Retinal pigment epithelial cell (primary cell): ENCODE results near the gene PIK3R5.

Source experiments
- DNase-seq: peaks from one replicate; pipeline ENCODE4 v3.0.0-alpha.2; 2010; ENCODE audit warnings: low read depth
- H3K4me3 ChIP-seq: 2 replicates; pipeline ENCODE4 v1.5.1; 2011; ENCODE audit warnings: mild to moderate bottlenecking, low read length, control low read depth, moderate library complexity
- TF ChIP-seq, protein P1 (sequence below): conservative IDR thresholded peaks from 2 replicates; pipeline ENCODE4 v1.5.1; 2011; ENCODE audit warnings: low read depth, low read length, control low read depth, inconsistent platforms

Gene PIK3R5, protein sequence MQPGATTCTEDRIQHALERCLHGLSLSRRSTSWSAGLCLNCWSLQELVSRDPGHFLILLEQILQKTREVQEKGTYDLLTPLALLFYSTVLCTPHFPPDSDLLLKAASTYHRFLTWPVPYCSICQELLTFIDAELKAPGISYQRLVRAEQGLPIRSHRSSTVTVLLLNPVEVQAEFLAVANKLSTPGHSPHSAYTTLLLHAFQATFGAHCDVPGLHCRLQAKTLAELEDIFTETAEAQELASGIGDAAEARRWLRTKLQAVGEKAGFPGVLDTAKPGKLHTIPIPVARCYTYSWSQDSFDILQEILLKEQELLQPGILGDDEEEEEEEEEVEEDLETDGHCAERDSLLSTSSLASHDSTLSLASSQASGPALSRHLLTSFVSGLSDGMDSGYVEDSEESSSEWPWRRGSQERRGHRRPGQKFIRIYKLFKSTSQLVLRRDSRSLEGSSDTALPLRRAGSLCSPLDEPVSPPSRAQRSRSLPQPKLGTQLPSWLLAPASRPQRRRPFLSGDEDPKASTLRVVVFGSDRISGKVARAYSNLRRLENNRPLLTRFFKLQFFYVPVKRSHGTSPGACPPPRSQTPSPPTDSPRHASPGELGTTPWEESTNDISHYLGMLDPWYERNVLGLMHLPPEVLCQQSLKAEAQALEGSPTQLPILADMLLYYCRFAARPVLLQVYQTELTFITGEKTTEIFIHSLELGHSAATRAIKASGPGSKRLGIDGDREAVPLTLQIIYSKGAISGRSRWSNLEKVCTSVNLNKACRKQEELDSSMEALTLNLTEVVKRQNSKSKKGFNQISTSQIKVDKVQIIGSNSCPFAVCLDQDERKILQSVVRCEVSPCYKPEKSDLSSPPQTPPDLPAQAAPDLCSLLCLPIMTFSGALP

DNA sequence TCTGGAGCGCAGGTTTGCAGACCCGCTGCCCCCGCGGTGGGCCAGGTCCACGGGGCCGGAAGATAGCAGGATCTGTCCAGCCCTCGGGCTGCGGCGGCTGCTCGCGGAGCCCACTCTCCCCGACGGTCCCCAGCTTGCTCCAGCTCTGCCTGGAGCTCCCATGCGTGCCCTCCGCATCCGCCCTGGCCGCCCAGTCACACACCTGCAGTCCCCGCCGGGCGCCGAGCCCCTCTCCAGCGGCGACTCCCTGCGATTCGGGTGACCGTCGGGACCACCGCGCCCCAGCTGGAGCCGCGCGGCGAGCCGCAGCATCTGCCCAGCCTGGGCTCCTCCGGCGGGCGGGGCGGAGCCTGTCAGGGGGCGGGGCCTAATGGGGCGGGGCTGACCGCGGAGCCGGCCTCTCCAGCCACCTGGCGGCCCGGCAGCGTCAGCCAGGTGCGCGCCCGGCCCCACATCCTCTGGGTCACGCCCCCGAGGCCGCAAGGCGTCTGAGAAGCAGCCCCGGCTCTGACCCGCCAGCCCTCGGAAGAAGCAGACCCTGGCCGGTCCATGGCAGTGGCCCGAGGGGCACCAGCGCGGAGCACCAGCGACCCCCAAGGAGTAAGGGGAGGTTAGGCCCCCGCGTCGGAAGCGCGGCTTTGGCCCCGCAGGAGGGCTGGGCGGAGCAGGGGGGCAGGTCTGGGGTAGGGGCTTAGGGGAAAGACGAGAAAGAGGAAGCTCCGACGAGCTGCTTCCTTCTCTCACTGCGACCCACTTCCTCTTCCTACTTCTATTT, at the start of gene PIK3R5:
TSS of gene PIK3R5 (minus strand) at position 314 of the 775 bp plus-strand sequence. CDS start 54,213 bp downstream, outside the sequence.
- H3K4me3 ChIP-seq: no peak within 1 kb of the TSS
- DNase-seq: no peak
- TF ChIP-seq, protein P1, sequence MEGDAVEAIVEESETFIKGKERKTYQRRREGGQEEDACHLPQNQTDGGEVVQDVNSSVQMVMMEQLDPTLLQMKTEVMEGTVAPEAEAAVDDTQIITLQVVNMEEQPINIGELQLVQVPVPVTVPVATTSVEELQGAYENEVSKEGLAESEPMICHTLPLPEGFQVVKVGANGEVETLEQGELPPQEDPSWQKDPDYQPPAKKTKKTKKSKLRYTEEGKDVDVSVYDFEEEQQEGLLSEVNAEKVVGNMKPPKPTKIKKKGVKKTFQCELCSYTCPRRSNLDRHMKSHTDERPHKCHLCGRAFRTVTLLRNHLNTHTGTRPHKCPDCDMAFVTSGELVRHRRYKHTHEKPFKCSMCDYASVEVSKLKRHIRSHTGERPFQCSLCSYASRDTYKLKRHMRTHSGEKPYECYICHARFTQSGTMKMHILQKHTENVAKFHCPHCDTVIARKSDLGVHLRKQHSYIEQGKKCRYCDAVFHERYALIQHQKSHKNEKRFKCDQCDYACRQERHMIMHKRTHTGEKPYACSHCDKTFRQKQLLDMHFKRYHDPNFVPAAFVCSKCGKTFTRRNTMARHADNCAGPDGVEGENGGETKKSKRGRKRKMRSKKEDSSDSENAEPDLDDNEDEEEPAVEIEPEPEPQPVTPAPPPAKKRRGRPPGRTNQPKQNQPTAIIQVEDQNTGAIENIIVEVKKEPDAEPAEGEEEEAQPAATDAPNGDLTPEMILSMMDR: no peak

DNA sequence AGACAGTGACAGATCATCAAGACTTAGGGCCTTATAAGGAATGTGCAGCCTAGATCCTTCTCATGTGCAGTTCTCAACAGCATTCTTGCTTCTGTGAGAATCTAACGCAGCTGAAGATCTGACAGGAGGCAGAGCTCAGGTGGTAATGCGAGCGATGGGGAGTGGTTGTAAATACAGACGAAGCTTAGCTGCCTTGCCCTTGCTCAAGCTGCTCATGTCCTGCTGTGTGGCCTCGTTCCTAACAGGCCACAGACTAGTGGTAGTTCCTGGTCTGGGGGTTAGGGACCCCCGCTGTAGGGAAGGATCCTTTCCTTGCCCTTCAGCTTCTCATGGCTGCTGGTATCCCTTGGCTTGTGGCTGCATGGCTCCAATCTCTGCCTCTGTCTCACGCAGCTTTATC, 45.5 kb upstream of the PIK3R5 start:
- no peak overlapping the region for H3K4me3 ChIP-seq
- TF ChIP-seq, protein P1: no peak

DNA sequence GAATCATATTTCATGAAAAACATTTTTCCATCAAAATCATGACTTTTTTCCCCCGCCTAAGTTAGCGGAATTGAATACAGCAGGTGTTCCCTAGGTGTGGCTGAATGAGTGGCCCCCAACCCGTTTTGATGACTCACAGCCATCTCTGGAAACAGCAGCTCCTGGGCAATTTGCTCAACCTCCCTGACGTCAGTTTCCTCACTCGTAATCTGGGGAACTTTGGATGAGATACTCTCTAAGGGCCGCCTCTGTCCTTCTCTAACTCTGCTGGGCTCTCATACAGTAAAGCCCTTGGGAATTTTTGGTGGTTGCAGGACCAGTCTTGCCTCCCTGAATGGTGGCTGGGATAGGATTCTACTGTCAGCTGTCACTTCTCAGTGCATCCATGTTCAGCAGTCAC, 44.2 kb upstream of the PIK3R5 start:
- H3K4me3 ChIP-seq: no peak overlapping the region
- no peak for DNase-seq
- TF ChIP-seq, protein P1: no peak

More for the DNA sequence above, 45.5 kb upstream of the PIK3R5 start:
- no peak for DNase-seq

DNA sequence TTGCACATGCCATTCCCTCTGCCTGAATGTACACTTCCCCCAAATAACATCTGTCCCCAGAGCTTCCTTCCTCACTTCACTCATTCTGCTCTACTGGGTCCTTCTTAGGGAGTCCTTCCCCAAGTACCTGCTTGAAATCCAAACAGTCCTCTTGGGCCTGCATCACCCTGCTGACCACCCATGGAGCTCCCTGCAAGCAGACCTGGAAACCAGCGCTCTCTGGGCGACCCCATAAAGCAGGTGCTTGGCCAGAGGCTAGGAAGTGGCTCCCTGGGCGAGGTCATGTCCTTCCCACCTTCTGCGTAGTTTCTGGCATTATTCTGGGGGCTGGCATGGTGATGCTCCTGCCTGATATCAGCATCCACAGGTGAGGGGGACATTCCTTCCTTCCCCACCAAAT, 43.6 kb upstream of the PIK3R5 start:
- TF ChIP-seq, protein P1: no peak

DNA sequence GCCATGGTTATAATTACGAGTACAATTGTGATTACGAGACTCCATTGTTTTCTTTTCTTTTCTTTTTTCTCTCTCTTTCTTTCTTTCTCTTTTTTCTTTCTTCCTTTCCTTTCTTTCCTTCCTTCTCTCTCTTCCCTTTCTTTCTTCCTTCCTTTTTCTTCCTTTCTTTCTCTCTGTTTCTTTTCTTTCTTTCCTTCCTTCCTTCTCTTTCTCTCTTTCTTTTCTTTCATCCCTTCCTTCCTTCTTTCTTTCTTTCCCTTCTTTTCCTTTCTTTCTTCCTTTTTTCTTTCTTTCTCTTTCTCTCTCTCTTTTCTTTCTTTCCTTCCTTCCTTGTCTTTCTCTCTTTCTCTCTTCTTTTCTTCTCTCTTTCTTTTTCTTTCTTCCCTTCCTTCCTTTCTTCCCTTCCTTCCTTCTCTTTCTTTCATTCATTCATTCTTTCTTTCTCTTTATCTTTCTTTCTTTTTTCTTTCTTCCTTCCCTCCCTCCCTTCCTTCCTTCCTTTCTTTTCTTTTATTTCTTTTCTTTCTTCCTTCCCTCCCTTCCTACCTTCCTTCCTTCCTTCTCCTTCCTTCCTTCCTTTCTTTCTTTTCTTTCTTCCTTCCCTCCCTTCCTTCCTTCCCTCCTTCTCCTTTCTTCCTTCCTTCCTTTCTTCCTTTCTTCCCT, 41.7 kb upstream of the PIK3R5 start:
- DNase-seq: no peak
- no peak overlapping the region for H3K4me3 ChIP-seq
- TF ChIP-seq, protein P1: no peak

More for the DNA sequence above, 43.6 kb upstream of the PIK3R5 start:
- no peak for DNase-seq
- no peak overlapping the region for H3K4me3 ChIP-seq

DNA sequence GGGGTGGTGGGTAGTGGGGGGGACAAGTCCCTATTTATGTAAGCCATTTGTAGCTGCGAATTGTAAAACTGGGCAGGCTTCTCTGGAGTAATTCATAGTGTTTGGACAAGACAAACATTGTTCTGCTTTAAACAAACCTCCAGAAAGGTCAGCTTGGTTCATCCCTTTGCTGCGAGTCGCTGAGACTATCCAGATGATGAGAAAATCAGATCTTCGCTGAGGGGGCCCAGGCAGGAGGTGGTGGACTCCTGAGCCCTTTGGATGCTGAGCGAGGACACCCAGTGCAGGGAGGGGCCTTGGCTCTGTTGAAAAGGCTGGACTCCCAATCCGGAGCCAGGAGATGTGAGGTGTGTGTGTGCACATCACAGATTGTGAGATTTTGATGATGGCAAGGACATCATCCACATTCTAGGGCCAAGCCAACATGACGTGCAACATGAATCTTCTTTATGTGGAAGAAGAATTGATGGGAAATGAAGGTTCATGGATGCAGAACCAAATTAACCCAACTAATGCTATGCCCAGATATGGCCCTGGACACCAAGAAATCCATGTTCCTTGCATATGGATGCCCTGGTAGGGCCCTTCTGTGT, 40.8 kb upstream of the PIK3R5 start:
- DNase-seq: no peak
- H3K4me3 ChIP-seq: no peak overlapping the region
- TF ChIP-seq, protein P1: no peak
